ENCODE results near the gene TPM2.

Gene TPM2

GRCh38 chr9:35662437-35662836, 27.3 kb downstream of the TPM2 start:
- Histone ChIP-seq H3K27me3 (ENCODE audit: insufficient read depth, low read depth, severe bottlenecking) (no peaks in the 10 kb centered on the region), H3K36me3 (peaks cover 34% of the 10 kb centered on the region), H3K27ac (no peak overlapping the region), H3K9me3 (ENCODE audit: severe bottlenecking) (no peaks in the 10 kb centered on the region), H3K4me3 (ENCODE audit: low read depth, low read length) (no peak overlapping the region)
- TF ChIP-seq CTCF (IDR thresholded peaks at IDR 0.05; ENCODE audit: low read depth, low read length), result no peak
- DNase-seq, result no peak

- no peak for DNase-seq
- H3K27me3 ChIP-seq (ENCODE audit: insufficient read depth, low read depth, severe bottlenecking), result no peaks in the 10 kb centered on the region
- peaks cover 34% of the 10 kb centered on the region for H3K36me3 ChIP-seq
- TF ChIP-seq CTCF (IDR thresholded peaks at IDR 0.05; ENCODE audit: low read depth, low read length), result no peak
- H3K27ac ChIP-seq, result no peak overlapping the region
- no peak overlapping the region for H3K4me3 ChIP-seq (ENCODE audit: low read depth, low read length)
- no peaks in the 10 kb centered on the region for H3K9me3 ChIP-seq (ENCODE audit: severe bottlenecking)
Measured at GRCh38 chr9:35661756-35662350, 27.9 kb downstream of the TPM2 start.

GRCh38 chr9:35660966-35661415, 28.7 kb downstream of the TPM2 start:
- Histone ChIP-seq H3K27ac (no peak overlapping the region), H3K4me3 (ENCODE audit: low read depth, low read length) (no peak overlapping the region), H3K9me3 (ENCODE audit: severe bottlenecking) (no peaks in the 10 kb centered on the region), H3K27me3 (ENCODE audit: insufficient read depth, low read depth, severe bottlenecking) (no peaks in the 10 kb centered on the region), H3K36me3 (peaks cover 34% of the 10 kb centered on the region)
- TF ChIP-seq CTCF (IDR thresholded peaks at IDR 0.05; ENCODE audit: low read depth, low read length), result peak; percentile 53
- DNase-seq, result no peak

- Histone ChIP-seq H3K27ac (no peak overlapping the region), H3K36me3 (peaks cover 34% of the 10 kb centered on the region), H3K27me3 (ENCODE audit: insufficient read depth, low read depth, severe bottlenecking) (no peaks in the 10 kb centered on the region), H3K9me3 (ENCODE audit: severe bottlenecking) (no peaks in the 10 kb centered on the region), H3K4me3 (ENCODE audit: low read depth, low read length) (no peak overlapping the region)
- no peak for DNase-seq
- no peak for TF ChIP-seq CTCF (IDR thresholded peaks at IDR 0.05; ENCODE audit: low read depth, low read length)
Measured at GRCh38 chr9:35659340-35659739, 30.4 kb downstream of the TPM2 start.

- Histone ChIP-seq H3K27me3 (ENCODE audit: insufficient read depth, low read depth, severe bottlenecking) (no peaks in the 10 kb centered on the region), H3K27ac (peak overlapping the region; percentile 98), H3K4me3 (ENCODE audit: low read depth, low read length) (peak overlapping the region; percentile 80), H3K36me3 (peaks cover 34% of the 10 kb centered on the region), H3K9me3 (ENCODE audit: severe bottlenecking) (no peaks in the 10 kb centered on the region)
- no peak for TF ChIP-seq CTCF (IDR thresholded peaks at IDR 0.05; ENCODE audit: low read depth, low read length)
- DNase-seq, result peak; percentile 28
Measured at GRCh38 chr9:35658968-35659220, 30.8 kb downstream of the TPM2 start.
